Measurements from ENCODE around the gene POLR1D. TPM values are rescaled to one million over a fixed set of nuclear protein-coding genes. Genes with fewer than 3 reads are reported as not detected.

Gene POLR1D
- total and polyA plus RNA-seq, 9 donors = 83.7 to 223 (median 133) TPM

- Histone ChIP-seq H3K9me3 (no peaks in the 10 kb centered on the region), H3K27me3 (no peaks in the 10 kb centered on the region), H3K4me1 (ENCODE audit: insufficient read depth) (peaks cover 7% of the 10 kb centered on the region), H3K27ac (no peak overlapping the region), H3K4me3 (peak overlapping the region; percentile 72), H3K36me3 (no peaks in the 10 kb centered on the region)
- intact Hi-C loops (cut with DNase I) = no loop called here
- DNase-seq = no peak
- TF ChIP-seq EP300 (IDR thresholded peaks at IDR 0.05) = no peak
- no peak for TF ChIP-seq CTCF (IDR thresholded peaks at IDR 0.05)
- no peak for TF ChIP-seq POLR2A (IDR thresholded peaks at IDR 0.05)
- 17 to 23% (median 19%) methylated on average over 10 of the region's 10 CpGs for WGBS, 3 donors
Observed at GRCh38 chr13:27619093-27619727, 2.5 kb upstream of the POLR1D start.

GRCh38 chr13:27619728-27620376 is 1.8 kb upstream of the POLR1D start:
- Histone ChIP-seq H3K9me3 (no peaks in the 10 kb centered on the region), H3K36me3 (no peaks in the 10 kb centered on the region), H3K4me3 (peak overlapping the region; percentile 72), H3K4me1 (ENCODE audit: insufficient read depth) (peaks cover 8% of the 10 kb centered on the region), H3K27me3 (no peaks in the 10 kb centered on the region), H3K27ac (peak overlapping the region; percentile 72 to 96)
- 0% methylated on average over 36 to 47 of the region's 47 CpGs for WGBS, 3 donors
- peak in 2 of 5 donors; percentile 47 to 57 for DNase-seq
- TF ChIP-seq CTCF (IDR thresholded peaks at IDR 0.05) = peak in 2 of 3 donors; percentile 52 to 59
- TF ChIP-seq EP300 (IDR thresholded peaks at IDR 0.05) = no peak
- intact Hi-C loops (cut with DNase I) = loop anchor here in 2 of 4 donors (10.0 kb wide), 2 partner anchors 165 to 345 kb away; partner anchors contain the start of genes MTIF3 (in 1 of the 2) and RASL11A (in 1 of the 2)

- Histone ChIP-seq H3K4me1 (ENCODE audit: insufficient read depth) (peaks cover 8% of the 10 kb centered on the region), H3K27me3 (no peaks in the 10 kb centered on the region), H3K27ac (peak within 1 kb of the TSS; percentile 94 to 96), H3K36me3 (no peaks in the 10 kb centered on the region), H3K4me3 (peak within 1 kb of the TSS; percentile 72), H3K9me3 (no peaks in the 10 kb centered on the region)
- peak; percentile 99 for DNase-seq
- peak; percentile 32 for TF ChIP-seq POLR2A (IDR thresholded peaks at IDR 0.05)
- TF ChIP-seq CTCF (IDR thresholded peaks at IDR 0.05) = no peak
- intact Hi-C loops (cut with DNase I) = loop anchor here in 2 of 4 donors (10.0 kb wide), 2 partner anchors 166 to 346 kb away; partner anchors contain the start of genes MTIF3 (in 1 of the 2) and RASL11A (in 1 of the 2)
- 0 to 1% (median 1%) methylated on average over 58 to 79 of the region's 79 CpGs for WGBS, 3 donors
Observed at GRCh38 chr13:27620377-27621115, 1.1 kb upstream of the POLR1D start, which contains the start of gene LNX2. LNX2 (minus strand) TSS chr13:27620529; CDS start chr13:27581703, 38,826 bp downstream.

GRCh38 chr13:27621116-27621365 is 651 bp upstream of the POLR1D start:
- Histone ChIP-seq H3K27ac (peak overlapping the region; percentile 94 to 96), H3K27me3 (no peaks in the 10 kb centered on the region), H3K4me1 (ENCODE audit: insufficient read depth) (peaks cover 8% of the 10 kb centered on the region), H3K4me3 (peak overlapping the region; percentile 72), H3K9me3 (no peaks in the 10 kb centered on the region), H3K36me3 (no peaks in the 10 kb centered on the region)
- DNase-seq = no peak
- intact Hi-C loops (cut with DNase I) = loop anchor here in 2 of 4 donors (10.0 kb wide), 2 partner anchors 166 to 346 kb away; partner anchors contain the start of genes MTIF3 (in 1 of the 2) and RASL11A (in 1 of the 2)
- WGBS, 3 donors = 0% methylated on average over 8 of the region's 8 CpGs
- TF ChIP-seq EP300 (IDR thresholded peaks at IDR 0.05) (no peak), CTCF (IDR thresholded peaks at IDR 0.05) (no peak), POLR2A (IDR thresholded peaks at IDR 0.05) (no peak)
